NCI-H146 treated with DMSO at 0.1 percent for 48 hours (cell line): Measurements from ENCODE around the gene RMND1.
"Not testable (repeated sequence)": the region's sequence is repeated elsewhere in the genome, so short reads cannot be mapped to it uniquely, and the experiment has no call there.

Experiments used
- DNase-seq: peaks from one replicate; lab custom pipeline; 2025; ENCODE audit not compliant: unreplicated experiment; lab: John Stamatoyannopoulos, UW

RMND1 gene

DNA sequence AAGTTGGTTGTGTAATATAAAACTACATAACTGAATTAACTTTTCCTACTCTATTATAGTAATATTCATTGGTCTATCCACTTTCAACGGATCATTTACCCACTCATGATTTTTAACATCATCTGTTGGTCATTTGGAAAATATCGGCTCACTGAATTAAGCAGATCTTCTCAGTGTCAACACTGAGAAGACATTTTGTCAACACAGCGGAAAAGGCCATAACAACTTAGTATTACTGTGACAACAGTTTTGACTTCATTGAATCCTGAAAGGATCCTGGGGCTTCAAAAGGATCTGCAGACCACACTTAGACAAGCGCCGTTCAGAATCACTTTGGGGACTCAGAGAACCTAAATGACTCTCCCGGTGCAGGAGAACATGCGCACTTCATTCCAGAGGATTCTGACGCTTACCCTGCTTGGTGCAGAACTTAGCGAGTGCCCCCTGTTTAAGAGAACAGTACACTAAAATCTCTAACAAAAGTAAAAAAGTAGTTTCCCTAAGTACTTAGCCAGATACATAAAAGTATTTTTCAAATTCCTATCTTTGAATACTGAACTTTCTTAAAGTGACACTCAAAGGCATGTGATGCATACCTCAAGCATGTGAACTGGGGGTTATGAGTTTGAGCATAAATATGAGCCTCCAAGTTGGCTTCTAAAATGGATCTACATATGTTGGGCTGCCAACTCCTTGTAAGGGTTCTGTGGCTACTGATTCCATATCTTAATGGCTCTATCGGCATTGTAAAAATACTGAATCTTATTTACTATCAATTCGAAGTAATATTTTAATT, 64.6 kb downstream of the RMND1 start:
- no peak for DNase-seq

DNA sequence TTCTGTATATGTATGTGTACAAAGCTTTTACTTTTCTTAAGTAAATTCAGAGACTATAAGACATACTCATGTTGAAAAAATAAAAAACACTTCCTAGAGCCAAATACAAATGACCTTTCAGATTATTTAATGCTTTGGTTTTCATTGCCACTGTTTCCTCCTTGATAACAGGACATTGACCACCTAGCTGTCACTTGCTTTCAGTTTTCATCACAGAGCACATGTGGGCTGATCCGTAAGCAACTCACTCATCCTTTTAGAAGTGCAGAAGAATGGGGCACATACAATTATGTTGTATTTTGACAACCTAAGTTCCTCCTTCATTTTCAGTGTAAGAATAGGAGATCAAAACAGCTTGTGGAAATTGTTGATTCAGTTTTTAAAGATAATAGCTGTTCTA, 66.7 kb downstream of the RMND1 start:
- no peak for DNase-seq

DNA sequence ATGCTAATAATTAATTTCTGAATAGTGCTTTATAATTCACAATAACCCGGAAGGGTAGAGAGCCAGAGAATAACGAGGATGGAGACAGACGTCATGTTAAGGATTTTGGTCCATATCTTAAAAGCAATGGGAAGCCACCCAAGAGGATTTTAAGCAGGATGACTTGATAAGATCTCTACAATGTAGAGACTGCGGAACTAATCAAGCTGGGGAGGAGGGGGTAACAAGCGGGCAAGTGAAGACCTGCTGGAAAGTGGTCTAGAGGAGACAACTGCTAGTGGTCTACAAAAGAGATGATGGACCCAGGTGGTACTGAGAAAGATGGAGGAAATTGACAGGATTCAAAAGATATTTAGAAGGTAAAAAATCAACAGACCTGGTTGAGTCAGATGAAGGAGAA, 67.8 kb downstream of the RMND1 start:
- no peak for DNase-seq

DNA sequence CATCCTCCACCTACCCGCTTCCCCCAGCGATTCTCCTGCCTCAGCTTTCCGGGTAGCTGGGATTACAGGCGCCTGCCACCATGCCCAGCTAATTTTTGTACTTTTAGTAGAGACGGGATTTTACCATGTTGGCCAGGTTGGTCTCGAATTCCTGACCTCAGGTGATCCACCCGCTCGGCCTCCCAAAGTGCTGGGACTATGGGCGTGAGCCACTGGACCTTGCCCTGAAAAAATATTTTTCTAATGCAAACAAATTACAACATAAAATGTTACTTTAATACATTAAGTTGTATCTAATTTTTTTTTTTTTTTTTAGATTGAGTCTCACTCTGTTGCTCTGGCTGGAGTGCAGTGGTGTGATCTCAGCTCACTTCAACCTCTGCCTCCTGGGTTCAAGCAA, 69.3 kb downstream of the RMND1 start:
- DNase-seq: not testable (repeated sequence)

DNA sequence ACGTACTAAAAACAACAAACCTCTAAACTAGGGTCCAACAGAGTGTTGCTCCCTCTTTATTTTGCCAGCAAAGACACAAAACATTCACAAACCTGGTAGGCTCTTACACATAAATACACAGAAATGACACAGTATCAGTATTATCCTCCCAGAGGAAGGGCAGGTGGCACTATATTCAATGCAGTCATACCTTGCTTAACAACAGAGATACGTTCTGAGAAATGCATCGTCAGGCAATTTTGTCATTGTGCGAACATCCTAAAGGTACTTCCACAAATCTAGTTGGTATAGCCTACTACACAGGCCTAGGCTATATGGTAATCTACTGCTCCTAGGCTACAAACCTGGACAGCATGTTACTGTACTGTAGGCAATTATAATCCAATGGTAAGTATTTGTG, 70.2 kb downstream of the RMND1 start:
- DNase-seq: no peak

DNA sequence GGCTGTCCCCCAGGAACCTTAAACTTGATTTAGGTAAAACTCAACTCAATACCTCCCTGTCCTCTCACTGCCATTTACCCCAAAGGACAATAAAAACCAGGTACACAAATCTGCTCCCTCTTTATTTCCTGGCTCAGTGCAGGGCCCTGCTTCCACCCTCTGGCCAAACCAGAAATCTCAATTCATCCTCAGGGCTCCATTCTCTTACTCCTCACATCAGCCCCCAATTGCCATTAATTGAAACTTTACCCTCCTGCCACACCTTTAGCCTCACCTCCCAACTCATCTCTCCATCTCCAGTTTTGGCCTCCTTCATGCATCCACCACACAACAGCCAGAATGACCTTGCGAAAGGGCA, 71.1 kb downstream of the RMND1 start:
- no peak for DNase-seq

DNA sequence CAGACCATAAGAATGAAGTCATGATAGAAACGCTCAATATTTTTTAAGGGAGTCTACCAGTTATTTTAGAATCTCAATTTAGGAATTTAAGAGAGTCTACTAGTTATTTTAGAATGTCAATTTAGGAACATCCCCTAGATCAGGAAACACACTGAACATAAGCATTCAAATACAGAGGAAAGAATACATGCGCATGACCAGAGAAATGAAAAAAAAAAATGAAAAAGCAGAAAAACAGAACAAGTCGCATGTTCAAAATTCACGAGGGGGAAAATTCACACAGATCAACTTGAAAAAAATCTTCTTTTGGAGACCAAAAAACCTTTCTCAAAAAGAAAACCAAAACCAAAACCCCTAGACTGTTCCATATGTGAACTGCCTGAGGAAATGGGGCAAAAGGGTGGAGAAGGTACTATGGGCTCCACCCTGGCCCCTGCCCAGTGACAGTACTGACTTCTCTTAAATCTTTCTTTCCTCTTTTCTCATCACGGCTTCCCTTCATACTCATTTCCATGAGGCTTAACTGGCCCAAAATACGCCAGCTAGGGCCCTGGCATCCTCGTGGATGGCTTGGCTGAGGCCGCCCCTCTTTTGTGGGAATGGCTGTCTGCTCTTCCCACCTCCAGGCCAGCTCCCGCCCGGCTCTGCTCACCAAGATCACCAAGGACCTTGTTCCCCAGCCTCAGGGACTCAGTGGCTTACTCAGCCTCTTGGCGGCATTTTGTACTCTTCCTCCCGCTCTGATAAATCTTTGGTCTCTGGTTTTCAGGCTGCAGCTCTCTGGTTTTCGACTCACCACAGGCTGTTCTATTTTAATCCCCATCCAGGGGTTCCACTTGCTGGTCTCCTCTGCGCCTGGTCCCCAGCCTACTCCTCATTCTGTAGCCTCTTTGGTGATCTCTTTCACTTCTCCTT, 71.7 kb downstream of the RMND1 start:
- DNase-seq: no peak

DNA sequence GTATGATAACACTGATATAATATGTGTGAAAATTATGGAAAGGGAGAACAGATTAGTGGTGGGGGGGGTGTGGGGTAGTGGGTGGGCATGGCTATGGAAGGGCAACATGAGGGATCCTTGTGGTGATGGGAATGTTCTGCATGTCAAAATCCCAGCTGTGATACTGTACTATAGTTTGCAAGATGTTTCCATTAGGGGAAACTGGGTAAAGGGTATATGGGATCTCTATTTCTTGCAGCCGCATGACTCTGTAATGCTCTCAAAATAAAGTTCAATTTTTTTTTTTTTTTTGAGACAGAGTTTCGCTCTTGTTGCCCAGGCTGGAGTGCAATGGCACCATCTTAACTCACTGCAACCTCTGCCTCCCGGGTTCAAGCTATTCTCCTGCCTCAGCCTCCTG, 74.8 kb downstream of the RMND1 start:
- DNase-seq: no peak

DNA sequence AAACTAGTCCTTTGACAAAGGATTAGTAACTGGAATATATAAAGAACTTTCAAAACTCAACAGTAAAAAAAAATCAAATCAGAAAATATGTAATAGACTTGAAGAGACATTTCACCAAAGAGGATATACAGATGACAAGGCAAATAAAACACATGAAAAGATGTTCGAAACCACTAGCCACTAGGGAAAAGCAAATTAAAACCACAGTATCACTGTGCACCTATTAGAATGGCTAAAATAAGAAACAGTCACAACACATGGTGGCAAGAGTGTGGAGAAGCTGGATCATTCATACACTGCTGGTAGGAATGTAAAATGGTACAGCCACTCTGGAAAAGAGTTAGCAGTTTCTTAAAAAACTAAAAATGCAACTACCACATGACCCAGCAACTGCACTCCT, 75.5 kb downstream of the RMND1 start:
- DNase-seq: no peak

DNA sequence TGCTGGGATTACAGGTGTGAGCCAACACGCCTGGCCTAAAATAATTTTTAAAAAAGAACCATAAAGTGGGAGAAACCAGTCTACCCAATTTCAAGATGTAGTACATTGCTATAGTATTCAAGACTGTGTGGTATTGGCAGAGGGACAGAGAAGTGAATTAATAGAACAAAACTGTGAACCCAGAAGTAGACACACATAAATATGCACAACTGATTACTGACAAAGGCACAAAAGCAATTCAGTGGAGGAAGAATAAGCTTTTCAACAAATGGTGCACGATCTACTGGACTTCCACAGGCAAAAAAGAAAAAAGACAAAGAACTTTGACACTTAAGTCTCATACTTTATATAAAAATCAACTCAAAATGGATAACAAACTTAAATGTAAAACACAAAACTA, 76.1 kb downstream of the RMND1 start:
- DNase-seq: no peak

DNA sequence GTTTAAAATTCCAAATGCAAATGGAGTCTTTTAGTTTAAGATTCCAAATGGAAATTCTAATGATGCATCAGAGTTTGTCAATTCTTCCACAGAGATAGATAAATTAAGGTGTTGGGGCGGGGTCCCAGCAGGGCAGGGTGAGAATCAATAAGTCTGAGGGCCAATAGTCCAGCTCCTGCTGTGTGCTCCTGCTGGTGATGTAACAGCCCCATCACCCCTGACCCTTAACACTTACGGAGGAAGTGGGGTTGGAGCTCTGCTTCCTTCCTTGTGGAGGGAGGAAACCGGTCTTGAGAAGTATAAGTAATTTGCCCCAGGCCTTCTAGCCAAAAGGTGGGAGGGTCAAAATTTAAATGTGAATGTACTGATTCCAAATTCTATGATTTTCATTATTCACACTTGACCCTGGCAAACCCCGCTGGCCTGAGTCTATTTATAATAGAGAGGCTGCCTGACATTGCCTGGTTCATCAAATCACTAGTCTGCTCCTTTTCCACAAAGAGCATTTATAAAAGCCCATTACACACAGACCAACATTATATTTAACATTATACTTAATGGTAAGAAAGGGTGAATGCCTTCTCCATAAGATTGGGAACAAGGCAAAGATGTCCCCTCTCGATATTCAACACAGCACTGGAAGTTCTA, 77.8 kb downstream of the RMND1 start:
- DNase-seq: peak; percentile 66

DNA sequence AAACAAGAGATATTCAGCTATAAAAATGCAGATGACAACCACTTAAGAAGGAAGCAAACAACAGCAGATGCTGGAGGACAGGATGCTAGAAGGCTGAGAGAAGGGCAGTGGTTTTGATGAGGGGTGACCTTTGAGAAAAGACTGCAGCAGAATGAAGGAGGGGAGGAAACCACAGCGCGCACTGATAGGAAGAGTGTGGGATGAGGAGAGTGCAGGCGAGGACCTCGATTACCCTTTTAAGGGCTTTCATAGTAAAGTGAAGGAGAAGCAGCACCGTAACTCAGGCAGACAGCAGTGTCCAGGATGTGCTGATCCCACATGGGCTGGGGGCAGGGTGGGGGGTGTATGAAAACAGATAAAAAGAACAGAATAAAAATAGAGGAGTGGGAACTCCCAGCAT, 79.8 kb downstream of the RMND1 start:
- no peak for DNase-seq

DNA sequence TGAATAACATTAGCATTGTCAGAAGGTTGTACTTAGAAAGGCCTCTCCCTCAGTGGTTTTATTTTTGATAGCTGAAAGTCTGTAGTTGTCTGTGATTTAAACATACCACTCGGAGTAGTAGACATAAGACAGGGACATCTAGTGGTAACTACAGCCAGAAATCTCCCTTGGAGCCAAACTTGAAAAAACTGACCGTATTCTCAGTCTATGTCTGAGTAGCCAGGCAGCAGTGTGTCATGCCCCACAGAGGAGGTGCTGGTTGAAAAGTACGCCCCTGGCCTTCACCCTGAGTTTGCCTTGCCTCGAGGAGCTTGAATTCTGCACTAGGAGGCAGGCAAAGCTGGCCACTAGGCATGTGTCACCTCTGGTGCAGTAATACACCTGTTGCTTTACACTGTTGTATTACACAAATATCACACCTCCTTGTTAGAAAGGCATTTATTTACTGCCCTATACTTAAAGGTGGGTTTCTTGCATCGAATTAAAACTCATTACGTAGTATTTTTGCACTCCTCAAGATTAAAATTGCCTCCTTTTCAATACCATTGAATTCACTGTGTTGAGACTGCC, 81.3 kb downstream of the RMND1 start:
- DNase-seq: no peak

DNA sequence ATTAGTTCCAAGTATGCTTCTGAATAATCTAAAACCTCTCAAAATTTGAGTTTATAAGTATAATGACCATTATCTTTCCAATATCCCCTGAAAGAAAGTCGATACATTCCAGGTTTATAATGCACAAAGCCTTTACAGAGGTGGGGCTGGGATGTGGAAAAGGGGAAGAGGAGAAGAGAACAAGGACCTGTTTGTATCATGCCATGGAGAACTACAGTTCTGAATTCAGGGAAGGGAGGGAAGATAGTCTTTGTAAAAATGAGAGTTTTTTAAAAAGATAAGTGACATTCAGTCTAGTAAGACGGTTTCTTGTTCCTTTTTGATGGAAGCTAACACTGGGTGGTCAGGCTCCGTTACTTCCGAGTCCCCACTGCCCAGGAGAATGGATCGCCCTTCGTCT, 86.7 kb downstream of the RMND1 start:
- DNase-seq: no peak

DNA sequence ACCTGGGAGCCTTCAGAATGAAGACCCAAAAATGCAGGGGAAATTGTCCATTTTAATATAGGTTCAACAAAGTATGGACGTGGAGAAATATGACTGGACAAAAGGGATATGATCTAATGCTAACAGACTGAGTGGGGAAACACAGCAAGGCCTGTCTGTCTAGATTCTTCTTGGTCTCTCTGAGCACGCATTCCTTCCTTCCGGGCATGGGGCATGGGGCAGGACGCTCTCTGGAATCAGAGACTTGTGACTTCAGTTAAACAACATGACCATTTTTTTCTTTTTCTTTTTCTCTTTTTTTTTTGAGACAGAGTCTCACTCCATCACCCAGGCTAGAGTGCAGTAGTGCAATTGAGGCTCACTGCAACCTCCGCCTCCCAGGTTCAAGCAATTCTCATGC, 92.4 kb downstream of the RMND1 start:
- no peak for DNase-seq

DNA sequence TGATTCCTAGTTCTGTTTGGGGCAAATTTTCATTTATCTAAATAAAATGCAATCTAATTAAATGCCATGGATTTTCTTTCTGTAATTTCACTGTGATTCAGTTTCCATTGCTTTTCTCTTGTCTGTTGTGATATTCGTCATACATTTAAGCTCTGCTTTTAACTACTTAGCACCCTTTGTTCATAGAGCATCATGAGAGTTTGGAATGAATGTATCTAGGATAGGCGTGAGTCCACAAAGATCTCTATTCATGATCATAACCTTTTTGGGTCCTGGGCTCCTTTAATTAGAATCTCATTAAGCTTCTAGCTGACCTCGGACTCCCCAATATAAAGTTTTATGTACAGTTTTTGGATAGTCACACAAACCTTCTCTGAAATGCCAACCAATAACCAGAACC, 93.5 kb downstream of the RMND1 start:
- no peak for DNase-seq

DNA sequence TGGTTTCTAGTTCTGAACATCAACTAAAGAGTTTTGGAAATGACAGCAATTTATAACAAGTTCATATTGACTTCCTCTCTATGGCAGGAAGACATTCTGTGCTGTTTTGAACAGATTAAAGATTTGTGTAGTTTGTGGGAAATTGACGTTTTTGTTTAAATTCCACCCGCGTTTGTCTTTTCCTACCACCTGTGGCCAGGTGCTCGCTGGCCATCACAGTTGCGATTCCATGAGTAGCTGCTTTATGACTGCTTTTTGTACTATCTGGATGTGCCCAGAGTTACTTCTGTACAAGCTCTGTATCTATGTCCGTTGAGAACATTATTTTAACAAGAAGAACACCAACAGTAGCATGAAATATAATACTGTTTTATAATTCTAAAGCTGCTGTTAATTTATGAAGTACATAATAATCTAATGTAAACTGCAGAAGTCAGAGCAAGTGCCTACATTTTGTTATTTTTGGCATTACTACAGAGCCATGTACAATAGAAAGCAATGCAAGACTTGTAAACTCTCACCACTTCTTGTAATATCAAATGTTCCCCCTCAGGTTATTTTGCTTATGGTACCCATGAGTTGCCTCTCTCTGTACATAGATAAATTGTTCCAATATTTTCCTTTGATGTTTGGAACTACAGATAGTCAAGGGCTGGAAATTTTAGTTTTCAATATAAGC, 94.0 kb downstream of the RMND1 start:
- DNase-seq: no peak

DNA sequence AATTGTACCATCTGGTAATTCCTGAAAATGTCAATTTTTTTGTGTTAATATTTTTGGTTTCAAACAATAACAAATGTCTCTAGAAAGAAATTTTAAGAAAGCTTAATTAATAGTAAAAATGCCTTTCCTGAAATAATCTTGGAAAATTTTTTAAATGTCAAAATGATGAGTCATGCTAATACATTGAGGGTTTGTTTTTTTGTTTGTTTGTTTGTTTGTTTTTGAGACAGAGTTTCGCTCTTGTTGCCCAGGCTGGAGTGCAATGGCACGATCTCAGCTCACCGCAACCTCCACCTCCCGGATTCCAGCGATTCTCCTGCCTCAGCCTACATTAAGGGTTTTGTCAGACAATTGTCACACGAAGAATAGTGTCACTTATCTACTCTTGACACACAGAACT, 94.9 kb downstream of the RMND1 start:
- DNase-seq: not testable (repeated sequence)
